ENCODE measurements around the gene PROCR.
"Not testable (repeated sequence)": the region's sequence is repeated elsewhere in the genome, so short reads cannot be mapped to it uniquely, and the experiment has no call there.

The PROCR gene

DNA sequence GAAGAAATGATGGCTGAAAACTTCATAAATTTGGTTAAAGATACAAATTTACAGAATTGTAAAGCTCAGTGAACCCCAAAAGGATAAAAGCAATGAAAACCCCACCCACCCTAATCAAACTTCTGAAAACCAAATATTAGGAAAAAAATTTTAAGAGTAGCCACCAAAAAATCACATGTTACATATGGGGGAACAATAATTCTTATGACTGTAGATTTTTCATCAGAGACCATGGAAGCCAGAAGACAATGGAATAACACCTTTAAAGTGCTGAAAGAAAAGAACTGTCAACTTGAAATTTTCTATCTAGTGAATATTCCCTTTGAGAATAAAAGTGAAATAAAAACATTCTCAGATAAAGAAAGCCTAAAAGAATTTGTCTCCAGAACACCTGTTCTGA lies 24.4 kb downstream of the PROCR start:
- no peak overlapping the region for H3K27ac ChIP-seq (ENCODE audit: low read depth, low read length)
- H3K9me3 ChIP-seq (ENCODE audit: control insufficient read depth, insufficient read depth, low read length) = peaks cover 16% of the 10 kb centered on the region
- no peaks in the 10 kb centered on the region for H3K36me3 ChIP-seq (ENCODE audit: control insufficient read depth, insufficient read depth, low read length)
- H3K9ac ChIP-seq (ENCODE audit: low read depth, low read length) = no peak overlapping the region
- H3K4me1 ChIP-seq (ENCODE audit: control insufficient read depth, insufficient read depth, low read length) = peaks cover 4% of the 10 kb centered on the region; the same call in 1 of the 2 replicates
- H3K4me3 ChIP-seq (ENCODE audit: low read depth, low read length) = no peak overlapping the region
- H3K27me3 ChIP-seq (ENCODE audit: control insufficient read depth, insufficient read depth, low read length) = no peaks in the 10 kb centered on the region

- Histone ChIP-seq H3K36me3 (ENCODE audit: control insufficient read depth, insufficient read depth, low read length) (no peaks in the 10 kb centered on the region), H3K9me3 (ENCODE audit: control insufficient read depth, insufficient read depth, low read length) (peaks cover 16% of the 10 kb centered on the region), H3K4me3 (ENCODE audit: low read depth, low read length) (no peak overlapping the region), H3K4me1 (ENCODE audit: control insufficient read depth, insufficient read depth, low read length) (no peaks in the 10 kb centered on the region), H3K9ac (ENCODE audit: low read depth, low read length) (no peak overlapping the region), H3K27me3 (ENCODE audit: control insufficient read depth, insufficient read depth, low read length) (no peaks in the 10 kb centered on the region), H3K27ac (ENCODE audit: low read depth, low read length) (no peak overlapping the region)
Measured at GRCh38 chr20:35199740-35200139, 27.9 kb downstream of the PROCR start.

DNA sequence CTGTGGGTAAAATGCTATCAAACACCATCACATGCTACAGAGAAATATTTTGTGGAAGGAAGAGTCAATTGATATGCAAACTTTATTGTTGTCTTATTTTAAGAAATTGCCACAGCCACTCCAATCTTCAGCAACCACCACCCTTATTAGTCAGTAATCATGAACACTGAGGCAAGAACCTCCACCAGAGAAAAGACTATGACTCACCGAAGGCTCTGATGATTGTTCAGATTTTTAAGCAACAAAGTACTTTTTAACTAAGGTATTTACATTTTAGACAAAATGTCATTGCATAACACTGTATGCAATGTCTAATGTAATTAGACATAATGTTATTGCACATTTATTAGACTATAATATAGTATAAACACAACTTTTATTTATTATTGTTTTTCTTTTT lies 28.4 kb downstream of the PROCR start:
- Histone ChIP-seq H3K27me3 (ENCODE audit: control insufficient read depth, insufficient read depth, low read length) (no peaks in the 10 kb centered on the region), H3K27ac (ENCODE audit: low read depth, low read length) (no peak overlapping the region), H3K4me1 (ENCODE audit: control insufficient read depth, insufficient read depth, low read length) (no peaks in the 10 kb centered on the region), H3K36me3 (ENCODE audit: control insufficient read depth, insufficient read depth, low read length) (no peaks in the 10 kb centered on the region), H3K9ac (ENCODE audit: low read depth, low read length) (no peak overlapping the region), H3K4me3 (ENCODE audit: low read depth, low read length) (no peak overlapping the region), H3K9me3 (ENCODE audit: control insufficient read depth, insufficient read depth, low read length) (peaks cover 16% of the 10 kb centered on the region)

DNA sequence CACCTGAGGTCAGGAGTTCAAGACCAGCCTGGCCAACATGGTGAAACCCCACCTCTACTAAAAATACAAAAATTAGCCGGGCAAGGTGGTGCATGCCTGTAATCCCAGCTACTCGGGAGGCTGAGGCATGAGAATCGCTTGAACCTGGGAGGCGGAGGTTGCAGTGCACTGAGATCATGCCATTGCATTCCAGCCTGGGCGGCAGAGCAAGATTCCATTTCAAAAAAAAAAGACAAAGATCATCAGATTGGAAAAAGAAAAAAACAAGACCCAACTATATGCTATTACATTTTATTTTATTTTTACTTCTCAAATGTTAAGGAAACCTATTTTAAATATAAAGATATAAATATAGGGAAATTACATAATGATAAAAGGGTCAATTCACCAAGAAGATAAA lies 29.6 kb downstream of the PROCR start:
- H3K4me1 ChIP-seq (ENCODE audit: control insufficient read depth, insufficient read depth, low read length); H3K27me3 ChIP-seq (ENCODE audit: control insufficient read depth, insufficient read depth, low read length); H3K27ac ChIP-seq (ENCODE audit: low read depth, low read length); H3K4me3 ChIP-seq (ENCODE audit: low read depth, low read length); H3K36me3 ChIP-seq (ENCODE audit: control insufficient read depth, insufficient read depth, low read length); H3K9ac ChIP-seq (ENCODE audit: low read depth, low read length): not testable (repeated sequence)
- H3K9me3 ChIP-seq (ENCODE audit: control insufficient read depth, insufficient read depth, low read length) = peaks cover 12% of the 10 kb centered on the region

DNA sequence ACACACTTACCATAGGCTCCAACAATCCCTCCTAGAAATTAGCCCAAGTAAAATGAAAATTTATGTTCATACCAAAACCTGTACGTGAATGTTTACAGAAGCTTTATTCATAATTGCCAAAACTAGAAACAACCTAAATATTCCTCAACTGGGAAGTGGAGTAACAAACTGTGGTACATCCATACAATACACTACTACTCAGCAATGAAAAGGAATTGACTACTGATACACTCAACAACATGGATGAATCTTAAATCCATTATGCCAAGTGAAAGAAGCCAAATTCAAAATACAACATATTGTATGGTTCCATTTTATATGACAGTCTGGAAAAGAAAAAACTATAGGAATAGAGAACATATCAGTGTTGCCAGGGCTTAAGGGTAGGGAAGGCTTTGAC lies 34.9 kb downstream of the PROCR start:
- Histone ChIP-seq H3K4me1 (ENCODE audit: control insufficient read depth, insufficient read depth, low read length) (peaks cover 3% of the 10 kb centered on the region; the same call in 1 of the 2 replicates), H3K4me3 (ENCODE audit: low read depth, low read length) (no peak overlapping the region), H3K27ac (ENCODE audit: low read depth, low read length) (no peak overlapping the region), H3K9ac (ENCODE audit: low read depth, low read length) (no peak overlapping the region), H3K27me3 (ENCODE audit: control insufficient read depth, insufficient read depth, low read length) (no peaks in the 10 kb centered on the region), H3K9me3 (ENCODE audit: control insufficient read depth, insufficient read depth, low read length) (no peaks in the 10 kb centered on the region), H3K36me3 (ENCODE audit: control insufficient read depth, insufficient read depth, low read length) (no peaks in the 10 kb centered on the region)

GRCh38 chr20:35207950-35208611 lies 36.2 kb downstream of the PROCR start:
- Histone ChIP-seq H3K27me3 (ENCODE audit: control insufficient read depth, insufficient read depth, low read length) (no peaks in the 10 kb centered on the region), H3K9me3 (ENCODE audit: control insufficient read depth, insufficient read depth, low read length) (no peaks in the 10 kb centered on the region), H3K9ac (ENCODE audit: low read depth, low read length) (no peak overlapping the region), H3K36me3 (ENCODE audit: control insufficient read depth, insufficient read depth, low read length) (no peaks in the 10 kb centered on the region), H3K4me3 (ENCODE audit: low read depth, low read length) (no peak overlapping the region), H3K4me1 (ENCODE audit: control insufficient read depth, insufficient read depth, low read length) (peaks cover 3% of the 10 kb centered on the region; the same call in 1 of the 2 replicates), H3K27ac (ENCODE audit: low read depth, low read length) (peak overlapping the region; percentile 22)

DNA sequence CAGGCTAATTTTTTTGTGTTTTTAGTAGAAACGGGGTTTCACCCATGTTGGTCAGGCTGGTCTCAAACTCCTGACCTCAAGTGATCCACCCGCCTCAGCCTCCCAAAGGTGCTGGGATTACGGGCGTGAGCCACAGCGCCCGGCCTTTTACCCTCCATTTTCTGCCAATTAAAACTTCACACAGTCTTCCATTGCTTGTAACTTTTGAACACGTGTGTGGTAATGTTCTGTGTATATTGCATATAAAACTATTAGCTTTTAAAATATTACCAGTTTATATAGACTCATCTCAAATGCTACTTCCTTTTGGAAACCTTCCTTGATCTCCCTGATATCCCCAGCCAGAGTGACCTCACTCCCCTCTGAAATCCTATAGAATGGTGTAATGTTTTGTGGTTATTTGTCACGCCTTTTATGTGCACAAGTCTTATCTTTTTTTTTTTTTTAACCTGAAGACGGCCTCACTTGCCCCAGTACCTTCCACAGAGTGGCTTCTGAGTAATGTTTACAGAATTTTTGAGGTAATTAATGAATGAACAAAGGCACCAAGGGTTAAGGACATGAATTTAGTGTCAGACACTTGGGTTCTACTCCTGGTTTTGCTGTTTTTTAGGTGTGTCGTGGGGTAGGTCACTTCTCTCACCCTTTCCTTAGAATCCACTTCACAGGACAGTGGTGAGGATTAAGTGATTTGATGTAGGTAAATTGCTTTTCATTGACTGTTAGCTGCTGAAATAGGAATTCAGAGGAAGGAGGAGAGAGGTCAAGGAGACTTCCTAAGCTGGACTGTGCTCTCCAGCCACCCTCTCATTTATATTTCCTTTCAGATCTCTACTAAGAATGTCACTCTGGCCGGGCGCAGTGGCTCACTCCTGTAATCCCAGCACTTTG lies 43.4 kb downstream of the PROCR start:
- Histone ChIP-seq H3K9me3 (ENCODE audit: control insufficient read depth, insufficient read depth, low read length) (no peaks in the 10 kb centered on the region), H3K27me3 (ENCODE audit: control insufficient read depth, insufficient read depth, low read length) (no peaks in the 10 kb centered on the region), H3K4me1 (ENCODE audit: control insufficient read depth, insufficient read depth, low read length) (no peaks in the 10 kb centered on the region), H3K27ac (ENCODE audit: low read depth, low read length) (no peak overlapping the region), H3K9ac (ENCODE audit: low read depth, low read length) (no peak overlapping the region), H3K36me3 (ENCODE audit: control insufficient read depth, insufficient read depth, low read length) (no peaks in the 10 kb centered on the region), H3K4me3 (ENCODE audit: low read depth, low read length) (no peak overlapping the region)

DNA sequence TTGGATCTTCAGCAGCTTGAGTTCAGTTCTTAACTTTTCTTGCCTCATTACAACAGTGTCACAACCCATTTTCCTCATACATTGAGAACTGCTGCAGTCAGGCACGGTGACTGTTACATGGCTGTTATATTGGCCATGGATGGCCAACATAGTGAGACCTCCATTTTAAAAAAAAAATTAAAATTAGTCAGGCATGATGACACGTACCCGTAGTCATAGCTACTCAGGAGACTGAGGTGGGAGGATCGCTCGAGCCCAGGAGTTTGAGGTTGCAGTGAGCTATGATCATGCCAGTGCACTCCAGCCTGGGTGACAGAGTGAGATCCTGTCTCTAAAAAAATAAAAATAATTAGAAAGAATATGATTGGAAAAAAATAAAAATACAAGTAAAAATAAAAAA lies 44.7 kb downstream of the PROCR start:
- Histone ChIP-seq H3K36me3 (ENCODE audit: control insufficient read depth, insufficient read depth, low read length) (no peaks in the 10 kb centered on the region), H3K4me1 (ENCODE audit: control insufficient read depth, insufficient read depth, low read length) (peaks cover 6% of the 10 kb centered on the region), H3K27ac (ENCODE audit: low read depth, low read length) (no peak overlapping the region), H3K9ac (ENCODE audit: low read depth, low read length) (no peak overlapping the region), H3K9me3 (ENCODE audit: control insufficient read depth, insufficient read depth, low read length) (no peaks in the 10 kb centered on the region), H3K27me3 (ENCODE audit: control insufficient read depth, insufficient read depth, low read length) (no peaks in the 10 kb centered on the region), H3K4me3 (ENCODE audit: low read depth, low read length) (no peak overlapping the region)

- Histone ChIP-seq H3K9me3 (ENCODE audit: control insufficient read depth, insufficient read depth, low read length) (peaks cover 3% of the 10 kb centered on the region; the same call in 1 of the 2 replicates), H3K4me1 (ENCODE audit: control insufficient read depth, insufficient read depth, low read length) (peaks cover 25% of the 10 kb centered on the region), H3K27ac (ENCODE audit: low read depth, low read length) (no peak overlapping the region), H3K27me3 (ENCODE audit: control insufficient read depth, insufficient read depth, low read length) (0 out of 2 replicates have a peak, but pooled peaks cover 8% of the 10 kb centered on the region), H3K9ac (ENCODE audit: low read depth, low read length) (no peak overlapping the region), H3K4me3 (ENCODE audit: low read depth, low read length) (no peak overlapping the region), H3K36me3 (ENCODE audit: control insufficient read depth, insufficient read depth, low read length) (no peaks in the 10 kb centered on the region)
Measured at GRCh38 chr20:35223941-35224340, 52.1 kb downstream of the PROCR start.

DNA sequence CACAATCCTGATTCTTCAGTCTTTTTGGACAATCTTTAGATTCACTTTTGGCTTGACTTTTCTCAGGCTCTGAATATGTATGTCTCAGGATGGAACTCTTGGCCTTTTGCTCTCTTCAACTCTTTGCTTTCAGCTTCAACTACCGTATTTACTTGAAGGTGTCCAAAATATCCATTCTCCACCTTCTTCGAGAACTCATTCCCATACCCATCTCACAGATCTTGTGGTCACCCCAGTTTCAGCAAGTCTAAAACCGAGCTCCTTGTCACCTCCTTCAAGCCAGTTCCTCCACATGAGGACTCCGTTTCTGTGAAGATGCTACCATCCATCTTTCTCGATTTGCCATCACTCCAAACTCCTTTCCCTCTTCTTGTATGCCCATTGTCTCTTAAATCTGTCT lies 52.7 kb downstream of the PROCR start:
- Histone ChIP-seq H3K36me3 (ENCODE audit: control insufficient read depth, insufficient read depth, low read length) (no peaks in the 10 kb centered on the region), H3K4me3 (ENCODE audit: low read depth, low read length) (no peak overlapping the region), H3K9ac (ENCODE audit: low read depth, low read length) (no peak overlapping the region), H3K27me3 (ENCODE audit: control insufficient read depth, insufficient read depth, low read length) (0 out of 2 replicates have a peak, but pooled peaks cover 8% of the 10 kb centered on the region), H3K9me3 (ENCODE audit: control insufficient read depth, insufficient read depth, low read length) (peaks cover 3% of the 10 kb centered on the region; the same call in 1 of the 2 replicates), H3K4me1 (ENCODE audit: control insufficient read depth, insufficient read depth, low read length) (peaks cover 27% of the 10 kb centered on the region), H3K27ac (ENCODE audit: low read depth, low read length) (no peak overlapping the region)

All from HUES48 (cell line).